Brain pericyte (primary cell): ENCODE measurements around the gene CSTA.

Experiments
- DNase-seq: peaks from one replicate; pipeline ENCODE4 v3.0.0-alpha.2; 2012; ENCODE audit warnings: low read depth, low spot score

The CSTA gene

GRCh38 chr3:122324871-122325323, at the start of gene CSTA:
Gene CSTA, plus strand, starts transcription at chr3:122325248. Its CDS starts 45 bp downstream, at chr3:122325293.
- DNase-seq: no peak

GRCh38 chr3:122281891-122282290, 43.2 kb upstream of the CSTA start:
- DNase-seq: no peak

- no peak for DNase-seq
These were observed 41.1 kb upstream of the CSTA start for GRCh38 chr3:122283796-122284445.

GRCh38 chr3:122284486-122284885, 40.6 kb upstream of the CSTA start:
- no peak for DNase-seq

- no peak for DNase-seq
These were observed 30.7 kb upstream of the CSTA start for GRCh38 chr3:122294359-122294758.

- no peak for DNase-seq
These were observed 29.6 kb upstream of the CSTA start for GRCh38 chr3:122295266-122296062.

GRCh38 chr3:122298239-122298638, 26.8 kb upstream of the CSTA start:
- no peak for DNase-seq

- DNase-seq: no peak
These were observed 25.8 kb upstream of the CSTA start for GRCh38 chr3:122299215-122299614.

GRCh38 chr3:122299872-122300460, 25.1 kb upstream of the CSTA start:
- no peak for DNase-seq

GRCh38 chr3:122301063-122301462, 24.0 kb upstream of the CSTA start:
- no peak for DNase-seq

- DNase-seq: no peak
These were observed 19.0 kb upstream of the CSTA start for GRCh38 chr3:122305818-122306621.

GRCh38 chr3:122306622-122306953, 18.5 kb upstream of the CSTA start:
- no peak for DNase-seq

GRCh38 chr3:122307094-122307687, 17.9 kb upstream of the CSTA start:
- DNase-seq: no peak

GRCh38 chr3:122307976-122308375, 17.1 kb upstream of the CSTA start:
- no peak for DNase-seq

GRCh38 chr3:122310361-122310760, 14.7 kb upstream of the CSTA start:
- DNase-seq: no peak

GRCh38 chr3:122312826-122313225, 12.2 kb upstream of the CSTA start:
- DNase-seq: no peak

GRCh38 chr3:122313281-122313680, 11.8 kb upstream of the CSTA start:
- no peak for DNase-seq

- no peak for DNase-seq
These were observed 10.7 kb upstream of the CSTA start for GRCh38 chr3:122314228-122314876.

GRCh38 chr3:122315619-122316018, 9.4 kb upstream of the CSTA start:
- no peak for DNase-seq

- DNase-seq: no peak
These were observed 8.7 kb upstream of the CSTA start for GRCh38 chr3:122316368-122316767.

- DNase-seq: no peak
These were observed 6.4 kb upstream of the CSTA start for GRCh38 chr3:122318620-122319019.
